Loucy (cell line): ENCODE measurements around the gene SLC5A10.
A peak's percentile ranks its signal among the peaks of the same experiment; 100 is the strongest.

ENCODE experiments used
- H2AFZ ChIP-seq: fragments of 200-600 bp; sonication (generic); 2 replicates; pipeline ENCODE4 v1.6.0; 2016; ENCODE audit warnings: antibody characterized with exemption, mild to moderate bottlenecking, low read length, moderate library complexity
- H3F3A ChIP-seq: fragments of 200-600 bp; 2 replicates; pipeline ENCODE4 v1.6.0; 2016; ENCODE audit warnings: antibody characterized with exemption, low read depth, mild to moderate bottlenecking
- H3K27me3 ChIP-seq: fragments of 200-600 bp; sonication (generic); 2 replicates; pipeline ENCODE4 v1.6.1; 2014; ENCODE audit warnings: low read length, mild to moderate bottlenecking; ENCODE audit not compliant: insufficient read depth, poor library complexity, severe bottlenecking
- H3K36me3 ChIP-seq: fragments of 200-600 bp; sonication (generic); 2 replicates; pipeline ENCODE4 v1.6.1; 2016; ENCODE audit warnings: low read length; ENCODE audit not compliant: insufficient read depth
- H3K4me1 ChIP-seq: fragments of 200-600 bp; sonication (generic); 2 replicates; pipeline ENCODE4 v1.5.1; 2014; ENCODE audit warnings: low read length, mild to moderate bottlenecking; ENCODE audit not compliant: insufficient read depth, poor library complexity, severe bottlenecking
- H3K4me2 ChIP-seq: fragments of 200-600 bp; sonication (generic); 2 replicates; pipeline ENCODE4 v1.6.0; 2014; ENCODE audit warnings: antibody characterized with exemption, low read length, low read depth, mild to moderate bottlenecking; ENCODE audit not compliant: poor library complexity, severe bottlenecking
- H3K4me3 ChIP-seq: fragments of 200-600 bp; sonication (generic); 2 replicates; pipeline ENCODE4 v1.5.1; 2014; ENCODE audit warnings: low read length, mild to moderate bottlenecking, mixed read lengths; ENCODE audit not compliant: poor library complexity, severe bottlenecking
- H3K79me2 ChIP-seq: fragments of 200-600 bp; sonication (generic); 2 replicates; pipeline ENCODE4 v1.6.1; 2014; ENCODE audit warnings: low read length; ENCODE audit not compliant: insufficient read depth
- H3K9ac ChIP-seq: fragments of 200-600 bp; sonication (generic); 2 replicates; pipeline ENCODE4 v1.6.0; 2014; ENCODE audit warnings: mild to moderate bottlenecking, low read depth, low read length, moderate library complexity; ENCODE audit not compliant: poor library complexity, severe bottlenecking
- H3K9me2 ChIP-seq: fragments of 200-600 bp; sonication (generic); replicated peaks from 2 replicates; pipeline ENCODE4 v1.6.1; 2016; ENCODE audit warnings: low read depth, low read length, mixed read lengths
- H3K9me3 ChIP-seq: fragments of 200-600 bp; sonication (generic); 2 replicates; pipeline ENCODE4 v1.6.1; 2014; ENCODE audit warnings: mild to moderate bottlenecking, antibody characterized with exemption, low read length, low read depth; ENCODE audit not compliant: insufficient read depth
- H4K20me1 ChIP-seq: fragments of 200-600 bp; sonication (generic); 2 replicates; pipeline ENCODE4 v1.6.0; 2014; ENCODE audit warnings: antibody characterized with exemption, low read length, mild to moderate bottlenecking; ENCODE audit not compliant: insufficient read depth, poor library complexity, severe bottlenecking
- EZH2phosphoT487 ChIP-seq: fragments of 200-600 bp; IDR thresholded peaks from 2 replicates; pipeline ENCODE4 v1.6.1; 2018; ENCODE audit warnings: antibody characterized with exemption, mild to moderate bottlenecking, moderate library complexity, borderline replicate concordance
- TF ChIP-seq, protein P1 (sequence below): fragments of 200-600 bp; sonication (generic); conservative IDR thresholded peaks from 2 replicates; pipeline ENCODE4 v1.5.1; 2014; ENCODE audit warnings: mild to moderate bottlenecking, antibody characterized with exemption, low read length

SLC5A10 gene

DNA sequence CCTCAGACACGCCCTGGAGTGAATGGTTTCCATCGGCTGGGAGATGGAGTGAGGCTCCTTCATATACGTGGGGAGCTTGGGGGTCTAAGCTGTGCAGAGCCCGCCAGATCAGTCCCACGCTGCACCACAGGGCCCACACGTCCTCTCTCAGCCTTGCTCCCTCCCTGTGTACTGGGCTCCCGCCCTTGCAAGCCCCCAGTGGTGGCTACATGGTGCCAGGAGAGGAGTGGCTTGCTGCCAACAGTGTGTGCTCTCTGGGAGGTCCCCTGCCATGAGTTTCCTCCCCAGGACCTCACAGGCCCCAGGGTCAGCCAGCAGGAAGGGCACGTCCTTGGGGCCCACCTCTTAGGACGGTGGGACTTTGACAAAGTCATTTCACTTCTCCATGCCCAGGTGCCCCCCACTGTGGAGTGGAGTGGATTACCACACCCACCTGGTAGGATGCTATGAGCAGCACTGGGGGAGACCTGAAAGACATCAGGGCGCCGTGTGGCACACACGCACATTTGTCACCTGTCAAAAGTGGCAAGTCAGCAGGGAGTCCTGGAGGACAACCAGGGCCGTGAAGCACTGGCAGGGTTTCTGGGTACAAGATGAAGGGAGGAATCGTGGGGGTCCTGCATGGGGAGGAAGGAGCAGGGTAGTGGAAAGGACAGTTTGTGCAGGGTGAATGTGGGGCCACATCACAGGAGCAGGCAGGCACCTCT, 13.7 kb downstream of the SLC5A10 start:
- peaks cover 69% of the 10 kb centered on the region for H3K4me1 ChIP-seq

DNA sequence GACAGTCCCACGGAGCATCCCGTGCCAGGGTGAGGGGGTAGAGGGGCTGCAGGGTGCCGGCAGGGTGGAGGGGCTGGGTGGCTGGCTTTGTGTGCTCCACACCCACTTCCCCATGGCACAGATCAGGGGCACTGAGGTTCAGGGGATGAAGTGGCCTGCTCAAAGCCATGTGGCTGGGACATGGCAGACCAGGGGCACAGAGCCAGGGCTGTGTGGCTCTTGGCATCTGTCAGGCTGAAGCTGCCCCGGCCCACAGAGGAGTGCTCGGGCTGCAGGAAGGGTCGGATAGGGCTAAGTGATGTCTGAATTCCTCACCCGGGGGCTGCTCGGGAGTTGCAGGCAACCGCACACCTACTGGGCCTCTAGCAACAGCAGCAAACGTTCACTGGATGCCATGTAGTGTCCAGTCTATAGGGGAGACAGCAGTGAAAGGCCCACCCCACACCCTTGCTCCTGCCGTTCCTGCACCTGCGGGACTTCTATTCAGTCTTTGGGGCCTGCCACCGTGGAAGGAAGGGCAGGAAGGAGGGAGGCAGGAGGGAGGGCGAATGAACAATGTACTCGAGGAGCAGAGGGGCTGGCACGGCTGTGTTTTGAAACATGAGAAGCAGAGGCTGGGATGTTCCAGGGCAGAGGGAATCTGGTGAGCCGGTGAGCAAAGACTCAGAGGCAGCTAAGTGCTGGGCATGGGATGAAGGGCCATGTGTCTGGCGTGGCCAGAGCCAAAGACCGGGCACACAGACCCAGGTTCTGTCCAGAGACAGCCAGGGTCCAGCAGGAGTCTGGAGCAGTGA, 15.1 kb downstream of the SLC5A10 start:
- H2AFZ ChIP-seq = no peak overlapping the region

More for the DNA sequence above, 13.7 kb downstream of the SLC5A10 start:
- Histone ChIP-seq H3K9me3 (no peaks in the 10 kb centered on the region), H4K20me1 (no peaks in the 10 kb centered on the region), H3K79me2 (no peaks in the 10 kb centered on the region), H3K9me2 (no peaks in the 10 kb centered on the region), H2AFZ (no peak overlapping the region), H3K36me3 (no peaks in the 10 kb centered on the region), H3K4me3 (no peak overlapping the region), H3K4me2 (no peak overlapping the region), H3F3A (no peaks in the 10 kb centered on the region), H3K27me3 (no peaks in the 10 kb centered on the region), H3K9ac (peak overlapping the region; percentile 5)
- no peak for TF ChIP-seq EZH2phosphoT487
- TF ChIP-seq, protein P1, sequence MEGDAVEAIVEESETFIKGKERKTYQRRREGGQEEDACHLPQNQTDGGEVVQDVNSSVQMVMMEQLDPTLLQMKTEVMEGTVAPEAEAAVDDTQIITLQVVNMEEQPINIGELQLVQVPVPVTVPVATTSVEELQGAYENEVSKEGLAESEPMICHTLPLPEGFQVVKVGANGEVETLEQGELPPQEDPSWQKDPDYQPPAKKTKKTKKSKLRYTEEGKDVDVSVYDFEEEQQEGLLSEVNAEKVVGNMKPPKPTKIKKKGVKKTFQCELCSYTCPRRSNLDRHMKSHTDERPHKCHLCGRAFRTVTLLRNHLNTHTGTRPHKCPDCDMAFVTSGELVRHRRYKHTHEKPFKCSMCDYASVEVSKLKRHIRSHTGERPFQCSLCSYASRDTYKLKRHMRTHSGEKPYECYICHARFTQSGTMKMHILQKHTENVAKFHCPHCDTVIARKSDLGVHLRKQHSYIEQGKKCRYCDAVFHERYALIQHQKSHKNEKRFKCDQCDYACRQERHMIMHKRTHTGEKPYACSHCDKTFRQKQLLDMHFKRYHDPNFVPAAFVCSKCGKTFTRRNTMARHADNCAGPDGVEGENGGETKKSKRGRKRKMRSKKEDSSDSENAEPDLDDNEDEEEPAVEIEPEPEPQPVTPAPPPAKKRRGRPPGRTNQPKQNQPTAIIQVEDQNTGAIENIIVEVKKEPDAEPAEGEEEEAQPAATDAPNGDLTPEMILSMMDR = no peak

DNA sequence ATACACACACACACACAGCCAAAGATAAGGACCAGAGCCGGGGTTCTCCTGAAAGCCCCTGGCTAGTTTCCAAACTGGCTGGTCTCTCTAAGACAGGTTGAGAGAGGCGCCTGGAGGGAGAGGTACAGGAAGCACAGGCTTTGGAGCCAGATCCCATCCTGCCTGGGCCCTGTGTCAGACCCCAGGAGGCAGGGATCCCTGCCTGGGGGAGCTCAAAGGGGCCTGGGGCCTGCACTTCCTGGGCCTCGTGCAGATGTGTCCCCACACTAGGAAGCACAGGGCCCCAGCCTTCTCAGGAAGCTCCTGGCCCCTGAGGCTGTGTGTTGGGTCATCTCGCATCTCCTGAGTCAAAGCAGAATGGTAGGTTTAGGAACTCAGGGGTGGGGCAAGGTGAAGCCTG, 16.0 kb downstream of the SLC5A10 start:
- Histone ChIP-seq H3K79me2 (no peaks in the 10 kb centered on the region), H3F3A (no peaks in the 10 kb centered on the region), H3K36me3 (no peaks in the 10 kb centered on the region), H3K4me3 (peak overlapping the region; percentile 25), H3K9ac (peak overlapping the region; percentile 78), H4K20me1 (no peaks in the 10 kb centered on the region), H3K9me2 (no peaks in the 10 kb centered on the region), H3K4me1 (peaks cover 55% of the 10 kb centered on the region), H3K9me3 (no peaks in the 10 kb centered on the region), H2AFZ (0 out of 2 replicates have a peak overlapping the region, but pooled peaks have one; percentile 6), H3K4me2 (peak overlapping the region; percentile 71), H3K27me3 (no peaks in the 10 kb centered on the region)
- TF ChIP-seq, protein P1 = no peak
- TF ChIP-seq EZH2phosphoT487 = no peak

More for the DNA sequence above, 15.1 kb downstream of the SLC5A10 start:
- TF ChIP-seq, protein P1 = no peak
- no peak for TF ChIP-seq EZH2phosphoT487
- Histone ChIP-seq H4K20me1 (no peaks in the 10 kb centered on the region), H3K36me3 (no peaks in the 10 kb centered on the region), H3F3A (no peaks in the 10 kb centered on the region), H3K4me1 (peaks cover 63% of the 10 kb centered on the region), H3K9me3 (no peaks in the 10 kb centered on the region), H3K9me2 (no peaks in the 10 kb centered on the region), H3K27me3 (no peaks in the 10 kb centered on the region), H3K9ac (peak overlapping the region; percentile 78), H3K4me2 (peak overlapping the region; percentile 71), H3K4me3 (no peak overlapping the region), H3K79me2 (no peaks in the 10 kb centered on the region)
